HG03439 (cell line): ENCODE data around the gene LHPP.

Source experiments
- ATAC-seq: cut with Tn5 transposase; IDR thresholded peaks from one replicate; pipeline ENCODE4 v1.9.1; 2021; ENCODE audit warnings: mild to moderate bottlenecking, moderate library complexity; ENCODE audit not compliant: unreplicated experiment

Gene LHPP

DNA sequence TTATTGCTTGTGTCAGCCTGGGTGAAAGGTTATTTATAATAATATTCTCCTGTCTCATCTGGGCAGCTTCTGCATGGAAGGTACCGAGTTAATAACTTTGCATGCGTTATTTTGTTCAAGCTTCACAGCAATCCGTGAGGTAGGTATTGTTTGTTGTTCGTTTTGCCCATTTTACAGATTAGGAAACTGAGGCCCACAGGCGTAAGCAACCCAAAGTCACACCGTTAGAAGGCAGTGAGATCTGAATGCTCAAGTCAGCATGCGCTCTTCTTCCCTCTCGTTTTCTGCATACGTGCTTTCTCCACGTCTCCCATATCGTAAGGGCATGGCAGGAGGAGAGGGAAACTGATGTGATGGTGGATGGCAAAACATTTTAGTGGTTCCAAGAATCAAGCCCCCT is 34.1 kb downstream of the LHPP start:
- no peak for ATAC-seq

DNA sequence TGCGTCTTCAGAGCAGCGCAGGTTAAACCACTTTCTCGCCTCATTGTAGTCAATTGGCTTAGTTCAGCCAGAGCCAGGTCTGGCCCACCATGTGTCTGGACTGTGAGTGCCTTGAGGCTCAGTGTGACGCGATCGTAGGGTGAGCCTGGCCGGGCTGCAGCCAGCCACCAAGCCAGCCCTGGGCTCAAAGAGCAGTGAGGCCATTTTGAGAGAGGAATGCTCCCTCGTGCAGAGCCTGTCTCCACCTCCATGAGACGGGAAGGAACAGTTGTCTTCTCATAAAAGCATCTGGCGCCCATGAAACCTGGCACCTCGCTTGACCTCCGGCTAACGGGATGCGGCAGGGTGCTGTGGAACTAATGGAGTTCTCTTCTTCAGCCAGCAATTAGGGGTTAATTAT is 34.5 kb downstream of the LHPP start:
- ATAC-seq: no peak

DNA sequence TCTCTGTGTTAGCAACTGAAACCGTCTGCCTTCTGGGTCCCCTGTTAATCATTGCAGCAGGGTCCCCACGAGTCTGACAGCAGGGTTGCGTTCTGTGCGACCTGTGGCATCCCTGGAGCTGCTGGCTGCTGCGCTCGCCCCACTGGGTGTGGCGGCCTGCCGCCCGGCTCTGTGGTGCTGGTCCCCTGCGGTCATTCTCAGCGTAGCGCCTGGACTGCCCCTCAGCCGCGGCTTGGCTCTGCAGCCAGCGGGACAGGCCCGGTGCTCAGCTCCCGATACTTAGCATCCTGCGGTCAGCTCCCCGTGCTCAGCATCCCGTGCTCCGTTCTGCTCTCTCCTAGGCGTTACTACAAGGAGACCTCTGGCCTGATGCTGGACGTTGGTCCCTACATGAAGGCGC is 35.0 kb downstream of the LHPP start:
- no peak for ATAC-seq

DNA sequence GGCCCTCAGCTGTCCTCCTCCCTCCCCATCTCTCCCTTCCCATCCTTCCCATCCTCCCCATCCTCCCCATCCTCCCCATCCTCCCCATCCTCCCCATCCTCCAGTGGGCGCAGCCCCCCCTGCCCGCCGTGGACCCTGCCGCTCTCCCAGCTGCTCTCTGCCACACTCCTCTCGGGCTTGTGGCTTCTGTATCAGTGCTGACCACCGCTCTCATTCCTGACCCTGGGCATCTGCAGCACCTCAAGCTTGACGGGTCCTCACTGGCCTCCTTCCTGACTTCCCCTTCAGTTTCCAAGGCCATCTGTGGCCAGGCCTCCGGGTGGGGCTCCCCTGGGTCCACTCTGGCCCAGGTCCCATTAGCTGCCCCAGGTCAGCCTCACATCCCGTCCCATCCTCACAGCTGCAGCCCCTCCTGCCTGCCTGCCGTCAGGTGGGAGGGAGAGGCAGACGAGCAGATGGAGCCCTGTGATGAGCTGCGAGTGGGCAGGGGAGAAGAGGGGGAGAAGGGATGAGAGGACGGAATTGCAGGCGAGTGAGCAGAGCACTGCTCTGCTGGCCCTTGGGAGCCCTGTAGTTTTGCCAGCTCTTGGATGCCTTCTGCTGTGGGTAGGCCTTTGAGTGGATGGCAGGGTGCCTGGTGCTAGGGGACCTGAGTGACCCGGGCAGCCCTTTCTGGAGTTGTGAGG is 35.7 kb downstream of the LHPP start:
- no peak for ATAC-seq

DNA sequence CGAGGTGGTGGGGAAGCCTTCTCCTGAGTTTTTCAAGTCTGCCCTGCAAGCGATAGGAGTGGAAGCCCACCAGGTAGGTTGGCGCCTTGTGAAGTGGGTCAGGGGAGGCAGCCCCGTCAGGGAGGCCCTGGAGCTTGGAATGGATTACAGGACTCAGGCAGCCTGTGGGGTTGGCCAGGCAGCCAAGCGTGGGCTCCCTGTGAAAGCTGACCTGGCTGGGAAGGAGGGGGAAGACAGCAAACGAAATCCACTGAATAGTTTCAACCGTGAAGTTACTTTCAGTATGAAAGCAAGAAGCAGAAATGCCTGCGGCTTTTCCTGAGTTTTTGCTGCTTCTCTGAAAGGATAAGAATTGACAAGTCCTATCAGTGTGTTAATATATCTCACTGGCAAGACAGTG is 36.4 kb downstream of the LHPP start:
- no peak for ATAC-seq

GRCh38 chr10:124500757-124501156 is 39.1 kb downstream of the LHPP start:
- no peak for ATAC-seq

DNA sequence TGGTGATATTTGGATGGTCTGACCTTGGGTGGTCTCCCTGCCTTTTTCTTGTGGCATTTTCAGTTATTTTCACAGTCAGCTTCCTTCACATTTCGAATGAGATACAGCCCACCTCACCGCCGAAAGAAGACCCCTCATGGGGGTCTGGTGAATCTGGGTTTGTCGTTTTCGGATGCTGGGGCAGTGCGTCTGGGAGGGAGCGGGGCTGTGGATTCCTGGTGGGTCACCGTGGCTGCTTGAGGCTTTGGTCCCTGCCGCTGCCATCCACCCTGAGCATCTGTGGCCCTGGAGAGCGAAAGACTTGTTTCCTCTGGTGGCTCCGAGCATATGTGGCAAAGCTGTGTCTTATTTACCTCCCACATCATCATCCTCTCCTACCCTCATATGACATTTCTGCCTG is 43.1 kb downstream of the LHPP start:
- ATAC-seq: no peak

DNA sequence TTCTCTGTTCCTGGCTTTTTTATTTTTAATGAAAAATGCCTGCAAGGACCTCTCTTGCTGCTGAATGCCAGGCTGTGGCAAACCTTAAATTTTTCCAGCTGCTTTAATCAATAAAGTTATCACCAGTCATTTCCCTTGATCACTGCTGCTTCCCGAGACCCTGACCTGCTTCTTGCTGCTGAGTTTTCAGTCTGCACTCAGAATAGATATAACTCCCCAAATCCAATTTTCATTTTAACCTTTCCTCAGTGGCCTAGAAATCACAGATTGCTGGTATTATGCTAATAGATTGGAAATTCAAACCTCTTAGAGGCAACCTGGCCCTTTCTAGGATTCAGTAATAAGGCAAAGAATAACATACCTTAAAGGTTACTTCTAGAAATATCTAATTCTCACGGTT is 43.7 kb downstream of the LHPP start:
- ATAC-seq: no peak

DNA sequence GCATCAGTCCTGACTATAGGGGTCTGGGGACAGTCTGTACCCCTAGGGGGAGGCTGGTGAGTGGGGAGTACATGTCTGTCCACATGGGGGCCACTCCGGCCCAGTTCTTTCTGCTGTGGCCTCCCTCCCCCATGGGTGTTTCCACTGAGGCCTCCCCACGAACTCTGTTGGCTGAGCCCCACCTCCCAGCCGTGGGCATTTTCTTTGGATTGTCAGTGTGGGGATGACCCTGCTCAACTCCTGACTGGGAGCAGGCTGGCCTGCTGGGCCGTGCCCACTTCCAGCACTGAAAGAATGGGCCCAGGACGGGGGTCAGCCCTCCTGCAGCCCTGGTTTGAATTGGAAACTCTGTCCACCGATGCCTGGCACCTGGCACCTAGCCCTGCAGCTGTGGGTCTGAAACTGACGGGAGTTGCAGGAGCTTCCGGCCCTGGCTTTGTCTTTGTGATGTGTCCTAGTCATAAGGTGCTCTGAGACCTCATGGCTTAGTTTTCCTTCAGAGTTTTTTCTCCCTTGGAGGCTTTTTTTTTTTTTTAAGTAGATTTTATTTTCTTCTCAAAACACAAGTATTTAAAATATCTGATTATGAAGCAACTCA is 46.5 kb downstream of the LHPP start:
- no peak for ATAC-seq

DNA sequence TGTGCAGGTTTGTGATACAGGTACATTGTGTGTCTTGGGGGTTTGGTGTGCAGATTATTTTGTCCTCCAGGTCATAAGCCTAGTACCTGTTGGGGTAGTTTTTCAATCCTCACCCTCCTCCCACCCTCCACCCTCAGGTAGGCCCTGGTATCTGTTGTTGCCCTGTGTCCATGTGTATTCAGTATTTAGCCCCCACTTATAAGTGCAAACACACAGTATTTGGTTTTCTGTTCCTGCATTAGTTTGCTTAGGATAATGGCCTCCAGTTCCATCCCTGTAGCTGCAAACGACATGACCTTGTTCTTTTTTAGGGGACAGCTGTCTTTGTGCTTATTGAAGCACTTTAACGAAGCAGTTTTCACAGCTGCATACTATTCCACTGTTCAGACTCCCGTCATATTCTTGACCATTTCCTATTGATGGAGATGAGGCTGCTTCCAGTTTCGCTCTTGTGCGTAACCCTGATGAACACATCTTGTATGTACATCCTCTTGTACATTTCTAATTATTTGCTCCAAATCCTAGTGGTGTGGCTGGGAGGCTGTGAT is 47.4 kb downstream of the LHPP start:
- no peak for ATAC-seq

- no peak for ATAC-seq
Measured at GRCh38 chr10:124509880-124510632, 48.4 kb downstream of the LHPP start.

GRCh38 chr10:124510759-124511158 is 49.1 kb downstream of the LHPP start:
- no peak for ATAC-seq

GRCh38 chr10:124511205-124512039 is 49.8 kb downstream of the LHPP start:
- ATAC-seq: no peak

GRCh38 chr10:124512040-124512428 is 50.4 kb downstream of the LHPP start:
- ATAC-seq: no peak

DNA sequence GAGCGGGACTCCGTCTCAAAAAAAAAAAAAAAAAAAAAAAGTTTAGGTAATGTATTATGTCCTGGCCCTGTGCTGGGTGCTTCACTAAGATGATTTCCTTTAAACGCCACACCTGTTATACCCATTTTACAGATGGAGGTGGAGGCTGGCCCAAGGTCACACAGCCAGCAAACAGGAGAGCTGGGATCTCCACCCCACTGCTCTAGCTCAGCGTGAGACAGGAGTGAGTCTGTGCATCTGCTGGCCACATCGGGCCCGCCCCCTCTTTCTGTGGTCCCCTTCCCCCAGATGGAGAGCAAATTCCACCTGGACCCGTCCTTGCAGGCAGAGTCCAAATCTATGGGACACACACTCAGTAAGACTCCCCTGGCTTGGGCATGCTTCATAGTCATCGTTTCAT is 51.0 kb downstream of the LHPP start:
- ATAC-seq: no peak

DNA sequence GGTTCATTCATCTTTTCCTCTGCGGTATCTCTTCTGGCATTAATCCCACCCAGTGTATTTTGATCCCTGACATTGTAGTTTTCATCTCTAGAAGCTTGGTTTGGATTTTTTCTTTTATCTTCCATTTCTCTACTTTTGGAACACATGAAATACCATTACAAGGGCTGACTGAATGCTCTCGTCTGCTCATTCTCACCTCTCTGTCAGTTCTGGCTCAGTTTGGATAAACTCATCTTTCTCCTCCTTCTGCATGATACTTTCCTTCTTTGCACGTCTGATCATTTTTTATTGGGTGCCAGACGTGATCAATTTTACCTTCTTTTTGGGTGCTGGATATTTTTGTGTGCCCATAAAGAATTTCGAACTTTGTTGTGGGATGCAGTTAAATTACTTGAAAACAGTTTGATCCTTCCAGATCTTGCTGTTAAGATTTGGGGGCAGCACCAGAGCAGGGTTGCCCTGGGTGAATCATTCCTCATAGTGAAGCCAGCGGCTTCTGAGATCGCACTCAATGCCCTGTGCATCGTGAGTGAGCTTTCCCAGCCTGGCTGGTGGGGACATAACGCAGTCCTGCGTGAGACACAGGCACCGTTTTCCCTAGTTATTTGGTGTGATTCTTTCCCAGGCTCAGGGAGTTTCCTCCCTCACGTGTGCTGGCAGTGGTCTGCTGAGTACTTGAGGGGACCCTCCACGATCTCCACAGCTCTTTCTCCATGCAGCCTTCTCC is 53.8 kb downstream of the LHPP start:
- ATAC-seq: no peak

GRCh38 chr10:124516181-124516580 is 54.6 kb downstream of the LHPP start:
- no peak for ATAC-seq

DNA sequence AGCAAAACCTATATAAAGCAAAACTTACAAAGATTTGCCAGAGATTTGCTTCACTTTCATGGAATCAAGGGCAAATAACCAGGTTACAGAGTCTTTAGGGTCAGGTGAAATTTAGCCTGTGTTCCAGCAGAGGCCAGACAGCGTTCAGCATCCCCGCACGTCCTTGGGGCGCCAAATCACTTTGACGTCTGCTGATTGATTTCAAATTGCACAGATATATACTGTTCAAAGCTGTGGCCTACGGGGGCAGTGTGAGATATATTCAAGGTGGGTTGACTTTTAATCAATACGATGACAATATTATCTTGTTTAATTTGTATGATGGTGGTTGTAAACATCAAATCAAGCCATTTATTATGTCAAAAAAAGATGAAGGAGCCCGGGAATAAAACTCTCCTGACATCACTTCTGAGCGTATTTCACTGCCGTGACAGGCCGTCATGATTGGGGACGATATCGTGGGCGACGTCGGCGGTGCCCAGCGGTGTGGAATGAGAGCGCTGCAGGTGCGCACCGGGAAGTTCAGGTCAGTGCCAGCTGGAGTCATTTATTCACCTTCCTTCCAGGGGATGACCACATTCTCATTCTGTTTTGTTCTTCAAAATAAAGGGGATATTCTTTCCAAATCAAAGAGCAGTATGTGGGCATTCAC is 55.2 kb downstream of the LHPP start:
- ATAC-seq: no peak

GRCh38 chr10:124517461-124517860 is 55.8 kb downstream of the LHPP start:
- ATAC-seq: no peak

DNA sequence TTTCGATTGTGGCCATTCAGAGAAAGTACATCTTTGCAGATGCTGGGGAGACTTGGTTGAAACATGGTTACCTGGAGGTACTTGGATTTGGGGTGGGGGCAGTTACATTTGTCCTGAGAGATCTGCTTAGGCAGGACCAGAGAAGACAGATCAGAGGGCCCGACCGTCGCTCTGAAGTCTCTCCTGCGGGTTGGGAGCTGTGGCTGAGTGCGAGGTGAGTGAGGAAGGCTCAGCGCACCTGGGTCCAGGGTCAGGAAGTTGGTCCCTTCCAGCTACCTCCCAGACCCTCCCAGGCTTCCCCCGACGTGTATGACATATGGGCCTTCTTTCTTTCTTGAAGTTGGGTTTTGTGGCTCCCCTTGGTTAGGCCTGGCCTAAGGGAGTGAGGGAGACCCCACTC is 56.3 kb downstream of the LHPP start:
- no peak for ATAC-seq
